Endothelial cell of umbilical vein (primary cell): ENCODE results near the gene CD38. TPM values are rescaled to one million over a fixed set of nuclear protein-coding genes. Genes with fewer than 3 reads are reported as not detected.

Experiments used
- BruUV-seq: library from RNA; stranded (reverse); fragments of 400-500 nt; replicated peaks from 2 replicates; lab custom pipeline; 2021; lab: Mats Ljungman, UMichigan
- CTCF ChIA-PET: fragments of 300-600, 350-600 bp; sonication (Branson Sonifier 250); formaldehyde crosslinking; loops from one replicate; lab custom pipeline; 2021; ENCODE audit warnings: antibody characterized with exemption, inconsistent platforms; lab: Charles Lee
- POLR2A ChIA-PET: fragments of 300-600, 350-600 bp; sonication (Branson Sonifier 250); formaldehyde crosslinking; loops from one replicate; lab custom pipeline; 2021; ENCODE audit warnings: antibody characterized with exemption, inconsistent platforms; lab: Charles Lee
- DNase-seq: peaks from one replicate; pipeline ENCODE4 v3.0.0-alpha.2; 2011; ENCODE audit warnings: low read depth, low spot score
- FAIRE-seq: peaks from 2 replicates; lab custom pipeline; 2011; peaks lifted over from hg19 to GRCh38; lab: Jason Lieb, UNC
- H2AFZ ChIP-seq: 2 replicates; pipeline ENCODE4 v1.6.0; 2012; ENCODE audit warnings: low read depth, low read length, control low read depth, inconsistent platforms
- H3K27ac ChIP-seq: 2 replicates; pipeline ENCODE4 v1.5.1; 2011; ENCODE audit warnings: low read depth, mild to moderate bottlenecking, control low read depth, low read length, moderate library complexity; ENCODE audit not compliant: insufficient read depth
- H3K27me3 ChIP-seq, 2 experiments: 2 replicates each; pipeline versions ENCODE4 v1.6.0 to v1.6.1; 2011; ENCODE audit warnings: low read length in 2 of 2, mixed read lengths in 1 of 2; ENCODE audit not compliant: control insufficient read depth in 2 of 2, insufficient read depth in 2 of 2
- H3K36me3 ChIP-seq, 2 experiments: 2 replicates in 1 of 2; 3 replicates in 1 of 2; pipeline ENCODE4 v1.5.1; 2011; ENCODE audit warnings: low read length in 2 of 2, mild to moderate bottlenecking in 1 of 2, moderate library complexity in 1 of 2; ENCODE audit not compliant: control insufficient read depth in 2 of 2, insufficient read depth in 2 of 2; ENCODE audit errors: extremely low read depth in 1 of 2
- H3K4me1 ChIP-seq: 3 replicates; pipeline ENCODE4 v1.5.1; 2011; ENCODE audit warnings: mild to moderate bottlenecking, low read length; ENCODE audit not compliant: control insufficient read depth, insufficient read depth; ENCODE audit errors: extremely low read depth
- H3K4me2 ChIP-seq: 2 replicates; pipeline ENCODE4 v1.6.1; 2011; ENCODE audit warnings: low read length, control low read depth, mixed read lengths; ENCODE audit not compliant: insufficient read depth
- H3K4me3 ChIP-seq, 3 experiments: fragments of 200-600 bp in 1 of 3; sonication (generic), shearing (Covaris generic) in 1 of 3; replicated peaks in 1 of 3; 2 replicates each; pipeline ENCODE4 v1.5.1; 2011 to 2016; ENCODE audit warnings: control low read depth in 3 of 3, low read length in 3 of 3, mild to moderate bottlenecking in 2 of 3, inconsistent platforms in 1 of 3, low read depth in 1 of 3, moderate library complexity in 1 of 3; ENCODE audit not compliant: insufficient read depth in 1 of 3
- H3K79me2 ChIP-seq: 2 replicates; pipeline ENCODE4 v1.6.0; 2012; ENCODE audit warnings: low read length, inconsistent platforms; ENCODE audit not compliant: control insufficient read depth, insufficient read depth
- H3K9ac ChIP-seq: replicated peaks from 2 replicates; pipeline ENCODE3; 2011; ENCODE audit warnings: low read length, control low read depth; ENCODE audit not compliant: insufficient read depth; ENCODE audit errors: extremely low read depth
- H3K9me1 ChIP-seq: replicated peaks from 3 replicates; pipeline ENCODE4 v1.6.0; 2011; ENCODE audit warnings: mild to moderate bottlenecking, low read length; ENCODE audit not compliant: control insufficient read depth, insufficient read depth; ENCODE audit errors: extremely low read depth
- H3K9me3 ChIP-seq: replicated peaks from 2 replicates; pipeline ENCODE4 v1.5.1; 2012; ENCODE audit warnings: low read length, inconsistent platforms; ENCODE audit not compliant: control insufficient read depth, insufficient read depth
- H4K20me1 ChIP-seq: replicated peaks from 2 replicates; pipeline ENCODE3; 2011; ENCODE audit warnings: mild to moderate bottlenecking, low read length; ENCODE audit not compliant: control insufficient read depth, insufficient read depth; ENCODE audit errors: extremely low read depth
- CTCF ChIP-seq, 2 donors: IDR thresholded peaks; 1 replicate in 1 of 2; 2 replicates in 1 of 2; pipeline ENCODE4 v1.5.1; 2011; ENCODE audit warnings: low read length in 2 of 2, mild to moderate bottlenecking in 2 of 2, moderate library complexity in 2 of 2, control low read depth in 1 of 2, inconsistent platforms in 1 of 2, low read depth in 1 of 2; ENCODE audit not compliant: insufficient read depth in 1 of 2; ENCODE audit errors: extremely low read depth in 1 of 2
- JUN ChIP-seq: IDR thresholded peaks from 2 replicates; pipeline ENCODE4 v1.6.1; 2011; ENCODE audit warnings: borderline replicate concordance, low read depth; ENCODE audit not compliant: insufficient read length, insufficient read depth
- MYC ChIP-seq: IDR thresholded peaks from one replicate; pipeline ENCODE4 v1.6.1; 2011; ENCODE audit warnings: mild to moderate bottlenecking, low read depth, low read length
- POLR2A ChIP-seq: IDR thresholded peaks from 2 replicates; pipeline ENCODE4 v1.6.1; 2012; ENCODE audit warnings: low read depth, mild to moderate bottlenecking, control low read depth, low read length
- POLR2AphosphoS5 ChIP-seq: IDR thresholded peaks from 2 replicates; pipeline ENCODE4 v1.6.1; 2012; ENCODE audit warnings: low read depth, mild to moderate bottlenecking, control low read depth, low read length, moderate library complexity; ENCODE audit not compliant: insufficient read depth
- dilution Hi-C: fragments of 300-500 bp; cut with MboI; formaldehyde crosslinking; loops from one replicate; pipeline ENCODE4 v1.15.0; 2019; ENCODE audit warnings: low sequenced_read_pairs; ENCODE audit not compliant: extremely low pct_ligation_motif_present
- intact Hi-C: fragments of 100-400 bp; cut with micrococcal nuclease; formaldehyde crosslinking; loops from one replicate; pipeline ENCODE4 v1.10.0; 2022
- polyA plus RNA-seq, 4 experiments: library from polyadenylated mRNA; depleted of rRNA in 3 of 4; stranded (reverse) in 3 of 4; unstranded in 1 of 4; fragments of >200 nt; gene quantifications; 2 replicates each; pipeline versions ENCODE4 v1.2.1 to v1.2.3, GENCODE V29; 2011 to 2012; ENCODE audit warnings: missing spikeins in 1 of 4
- total RNA-seq: library from RNA; stranded (reverse); gene quantifications from 2 replicates; pipeline ENCODE4 v1.2.3, GENCODE V29; 2021

The CD38 gene
- total and polyA plus RNA-seq, 2 donors (not counting 3 experiments of a cell fraction or from before 2014, with no cell fraction given) = 0.11 to 0.31 TPM

GRCh38 chr4:15809058-15809457 lies 30.9 kb downstream of the CD38 start:
- Histone ChIP-seq H3K9ac (no peak overlapping the region), H3K4me1 (peaks cover 4% of the 10 kb centered on the region), H3K9me3 (no peaks in the 10 kb centered on the region), H3K9me1 (no peaks in the 10 kb centered on the region), H4K20me1 (no peaks in the 10 kb centered on the region), H2AFZ (no peak overlapping the region), H3K36me3 (no peaks in the 10 kb centered on the region), H3K27ac (no peak overlapping the region), H3K79me2 (no peaks in the 10 kb centered on the region), H3K4me2 (peak overlapping the region; percentile 21), H3K4me3 (no peak overlapping the region), H3K27me3 (peaks cover 3 to 18% of the 10 kb centered on the region in 2 experiments)
- ChIA-PET POLR2A (no interaction called here), CTCF (interaction anchor here (1.4 to 5.7 kb wide), 4 partner anchors 74 to 456 kb away, joined by 4 to 161 read pairs (median 50); no protein-coding TSS in a partner anchor)
- TF ChIP-seq CTCF (IDR thresholded peaks at IDR 0.05; ENCODE audit: extremely low read depth in 1 of 2, insufficient read depth in 1 of 2, low read depth in 1 of 2, low read length in 2 of 2) (no peak), JUN (no peak), MYC (no peak), POLR2A (no peak), POLR2AphosphoS5 (no peak)
- FAIRE-seq (no peak), DNase-seq (peak; percentile 16)
- no TSS peak for BruUV-seq
- intact Hi-C loops = loop anchor here (5.0 kb wide), 1 partner anchor 458 kb away; no protein-coding TSS in a partner anchor
- dilution Hi-C loops = no loop called here

GRCh38 chr4:15809466-15809865 lies 31.3 kb downstream of the CD38 start:
- FAIRE-seq (no peak), DNase-seq (no peak)
- Histone ChIP-seq H3K4me1 (peaks cover 4% of the 10 kb centered on the region), H3K9me1 (no peaks in the 10 kb centered on the region), H4K20me1 (no peaks in the 10 kb centered on the region), H3K27me3 (peaks cover 1 to 18% of the 10 kb centered on the region in 2 experiments), H3K79me2 (no peaks in the 10 kb centered on the region), H3K4me3 (no peak overlapping the region), H2AFZ (no peak overlapping the region), H3K9me3 (no peaks in the 10 kb centered on the region), H3K36me3 (no peaks in the 10 kb centered on the region), H3K9ac (no peak overlapping the region), H3K4me2 (peak overlapping the region; percentile 21), H3K27ac (no peak overlapping the region)
- CTCF ChIA-PET = interaction anchor here (1.4 to 5.7 kb wide), 4 partner anchors 73 to 455 kb away, joined by 4 to 161 read pairs (median 50); no protein-coding TSS in a partner anchor
- intact Hi-C loops = loop anchor here (5.0 kb wide), 1 partner anchor 458 kb away; no protein-coding TSS in a partner anchor
- BruUV-seq = no TSS peak
- TF ChIP-seq MYC (no peak), POLR2A (no peak)
- POLR2A ChIA-PET = no interaction called here
- dilution Hi-C loops = no loop called here
